H1 (cell line): ENCODE data around the gene VPS72. TPM values are rescaled to one million over a fixed set of nuclear protein-coding genes. Genes with fewer than 3 reads are reported as not detected.

Source experiments
- polyA plus RNA-seq, 7 experiments: library from polyadenylated mRNA; depleted of rRNA in 3 of 7; stranded (reverse) in 5 of 7; unstranded in 2 of 7; fragments of >200 nt in 5 of 7; fragments of 200-250 nt in 2 of 7; gene quantifications; 1 replicate in 5 of 7; 2 replicates in 1 of 7; 4 replicates in 1 of 7; pipeline versions ENCODE4 v1.2.1 to v1.2.3, GENCODE V29; 2011 to 2013; ENCODE audit warnings: missing spikeins in 2 of 7, mixed read lengths in 2 of 7
- total RNA-seq: library from RNA; stranded (reverse); fragmentation: NEBNext Ultra II Directional; extraction: Animal tissue kit (Norgen Biotek cat#: 25700); gene quantifications from 2 replicates; pipeline ENCODE4 v1.2.1, GENCODE V29; 2021

Gene VPS72
- total and polyA plus RNA-seq, 2 of the 8 experiments (the other 6 are each of a cell fraction or from before 2014, with no cell fraction given): 86.6 to 121 TPM

Other genes starting within 250 kb of the VPS72 start
- 237 and 241 TPM in 2 replicates for gene CERS2, start 215.4 kb downstream of the VPS72 start, total RNA-seq
- gene CERS2, start 215.4 kb downstream of the VPS72 start, polyA plus RNA-seq (2011; rRNA removed): 153 and 216 TPM in 2 replicates
- 1.5 and 1.8 TPM in 2 replicates for gene ANXA9, start 207.9 kb downstream of the VPS72 start, total RNA-seq
- 3.3 and 3.5 TPM in 2 replicates for gene ANXA9, start 207.9 kb downstream of the VPS72 start, polyA plus RNA-seq (2011; rRNA removed)
- gene MINDY1, start 183.3 kb downstream of the VPS72 start, total RNA-seq: 10.6 and 11.4 TPM in 2 replicates
- 10.3 and 11.5 TPM in 2 replicates for gene MINDY1, start 183.3 kb downstream of the VPS72 start, polyA plus RNA-seq (2011; rRNA removed)
- gene PRUNE1, start 181.7 kb downstream of the VPS72 start, total RNA-seq: 27.5 and 32.8 TPM in 2 replicates
- gene PRUNE1, start 181.7 kb downstream of the VPS72 start, polyA plus RNA-seq (2011; rRNA removed): 42.8 and 54.2 TPM in 2 replicates
- 2.3 and 2.4 TPM in 2 replicates for gene BNIPL, start 153.6 kb downstream of the VPS72 start, total RNA-seq
- gene BNIPL, start 153.6 kb downstream of the VPS72 start, polyA plus RNA-seq (2011; rRNA removed): 3.3 and 3.5 TPM in 2 replicates
- 3.0 and 5.0 TPM in 2 replicates for gene C1orf56, start 142.4 kb downstream of the VPS72 start, total RNA-seq
- 3.4 and 5.6 TPM in 2 replicates for gene C1orf56, start 142.4 kb downstream of the VPS72 start, polyA plus RNA-seq (2011; rRNA removed)
- 67.8 and 74.1 TPM in 2 replicates for gene CDC42SE1, start 130.6 kb downstream of the VPS72 start, total RNA-seq
- gene CDC42SE1, start 130.6 kb downstream of the VPS72 start, polyA plus RNA-seq (2011; rRNA removed): 29.0 and 30.5 TPM in 2 replicates
- 18.1 and 19.2 TPM in 2 replicates for gene MLLT11, start 129.8 kb downstream of the VPS72 start, total RNA-seq
- 10.2 and 13.7 TPM in 2 replicates for gene MLLT11, start 129.8 kb downstream of the VPS72 start, polyA plus RNA-seq (2011; rRNA removed)
- 1.9 and 2.4 TPM in 2 replicates for gene GABPB2, start 119.4 kb downstream of the VPS72 start, total RNA-seq
- gene GABPB2, start 119.4 kb downstream of the VPS72 start, polyA plus RNA-seq (2011; rRNA removed): 1.4 and 1.8 TPM in 2 replicates
- 15.7 and 17.5 TPM in 2 replicates for gene SEMA6C, start 43.6 kb downstream of the VPS72 start, total RNA-seq
- gene SEMA6C, start 43.6 kb downstream of the VPS72 start, polyA plus RNA-seq (2011; rRNA removed): 12.2 and 22.7 TPM in 2 replicates
- gene TNFAIP8L2, start 33.5 kb downstream of the VPS72 start, total RNA-seq: not detected in 2 replicates
- not detected in 2 replicates for gene TNFAIP8L2, start 33.5 kb downstream of the VPS72 start, polyA plus RNA-seq (2011; rRNA removed)
- 4.9 and 6.0 TPM in 2 replicates for gene LYSMD1, start 24.3 kb downstream of the VPS72 start, total RNA-seq
- 2.4 and 2.5 TPM in 2 replicates for gene LYSMD1, start 24.3 kb downstream of the VPS72 start, polyA plus RNA-seq (2011; rRNA removed)
- gene SCNM1, start 24.1 kb downstream of the VPS72 start, total RNA-seq: 44.5 and 46.2 TPM in 2 replicates
- gene SCNM1, start 24.1 kb downstream of the VPS72 start, polyA plus RNA-seq (2011; rRNA removed): 13.6 and 17.3 TPM in 2 replicates
- not detected in 2 replicates for gene TMOD4, start 14.2 kb downstream of the VPS72 start, total RNA-seq
- 0.42 and 0.63 TPM in 2 replicates for gene TMOD4, start 14.2 kb downstream of the VPS72 start, polyA plus RNA-seq (2011; rRNA removed)
- 72.5 and 87.5 TPM in 2 replicates for gene PIP5K1A, start 8.4 kb upstream of the VPS72 start, total RNA-seq
- gene PIP5K1A, start 8.4 kb upstream of the VPS72 start, polyA plus RNA-seq (2011; rRNA removed): 96.0 and 105 TPM in 2 replicates
- 216 and 226 TPM in 2 replicates for gene PSMD4, start 64.5 kb upstream of the VPS72 start, total RNA-seq
- gene PSMD4, start 64.5 kb upstream of the VPS72 start, polyA plus RNA-seq (2011; rRNA removed): 284 and 293 TPM in 2 replicates
- gene ZNF687, start 92.1 kb upstream of the VPS72 start, total RNA-seq: 43.0 and 45.9 TPM in 2 replicates
- gene ZNF687, start 92.1 kb upstream of the VPS72 start, polyA plus RNA-seq (2011; rRNA removed): 69.9 and 91.9 TPM in 2 replicates
- gene PI4KB, start 137.2 kb upstream of the VPS72 start, total RNA-seq: 30.1 and 31.0 TPM in 2 replicates
- gene PI4KB, start 137.2 kb upstream of the VPS72 start, polyA plus RNA-seq (2011; rRNA removed): 33.1 and 37.1 TPM in 2 replicates
- gene RFX5, start 157.1 kb upstream of the VPS72 start, total RNA-seq: 57.6 and 59.7 TPM in 2 replicates
- gene RFX5, start 157.1 kb upstream of the VPS72 start, polyA plus RNA-seq (2011; rRNA removed): 27.8 and 29.9 TPM in 2 replicates
- gene SELENBP1, start 182.5 kb upstream of the VPS72 start, total RNA-seq: 15.3 and 20.0 TPM in 2 replicates
- 32.4 and 39.4 TPM in 2 replicates for gene SELENBP1, start 182.5 kb upstream of the VPS72 start, polyA plus RNA-seq (2011; rRNA removed)
- 422 and 430 TPM in 2 replicates for gene PSMB4, start 209.4 kb upstream of the VPS72 start, total RNA-seq
- 1,009 and 1,098 TPM in 2 replicates for gene PSMB4, start 209.4 kb upstream of the VPS72 start, polyA plus RNA-seq (2011; rRNA removed)